Urinary bladder (tissue), 4 donors: Measurements from ENCODE around the gene TRPM3. TPM values are rescaled to one million over a fixed set of nuclear protein-coding genes. Genes with fewer than 3 reads are reported as not detected.
A peak's percentile ranks its signal among the peaks of the same experiment; 100 is the strongest.

Experiments used
- DNase-seq: peaks from one replicate; pipeline ENCODE4 v3.0.0-alpha.2; 2015; ENCODE audit errors: extremely low spot score
- H3K27ac ChIP-seq: one replicate; pipeline ENCODE4 v1.5.1; 2013; ENCODE audit warnings: low read depth, mild to moderate bottlenecking, moderate library complexity
- H3K36me3 ChIP-seq: one replicate; pipeline ENCODE4 v1.6.1; 2013; ENCODE audit warnings: mild to moderate bottlenecking, moderate library complexity; ENCODE audit not compliant: insufficient read depth
- H3K4me1 ChIP-seq: one replicate; pipeline ENCODE4 v1.6.1; 2013; ENCODE audit warnings: mild to moderate bottlenecking, moderate library complexity; ENCODE audit not compliant: insufficient read depth
- H3K4me3 ChIP-seq: one replicate; pipeline ENCODE4 v1.5.1; 2013; ENCODE audit warnings: low read depth, low read length
- WGBS: extraction: QIAGEN DNeasy Blood & Tissue Kit; methylation state at CpG from one replicate; pipeline ENCODE4 v1.1.7; 2013; 5-methylcytosine and 5-hydroxymethylcytosine counted together
- polyA plus RNA-seq: library from polyadenylated mRNA; stranded (reverse); fragments of 200-250 nt; gene quantifications from one replicate; pipeline ENCODE4 v1.2.3, GENCODE V29; 2013
- total RNA-seq: library from RNA; depleted of rRNA; stranded (reverse); fragments of >200 nt; gene quantifications from one replicate; pipeline ENCODE4 v1.2.3, GENCODE V29; 2014
- donor health status: healthy with polysubstance abuse.
- donor health status: healthy.

The TRPM3 gene
- total and polyA plus RNA-seq, 2 donors, result 0.20 to 14.3 TPM

- WGBS, result 83% methylated on average over 2 of the region's 2 CpGs
Observed at GRCh38 chr9:70795841-70796240, 325.6 kb downstream of the TRPM3 start.

GRCh38 chr9:70792796-70793195 lies 328.6 kb downstream of the TRPM3 start:
- Histone ChIP-seq H3K27ac (no peak overlapping the region), H3K4me1 (no peaks in the 10 kb centered on the region), H3K36me3 (no peaks in the 10 kb centered on the region), H3K4me3 (no peak overlapping the region)
- WGBS, result 84% methylated on average over 1 of the region's 1 CpG
- no peak for DNase-seq

More at GRCh38 chr9:70795841-70796240, 325.6 kb downstream of the TRPM3 start:
- Histone ChIP-seq H3K36me3 (no peaks in the 10 kb centered on the region), H3K4me3 (no peak overlapping the region), H3K27ac (no peak overlapping the region), H3K4me1 (no peaks in the 10 kb centered on the region)
- no peak for DNase-seq

GRCh38 chr9:70791936-70792335 lies 329.5 kb downstream of the TRPM3 start:
- no peaks in the 10 kb centered on the region for H3K36me3 ChIP-seq
- H3K27ac ChIP-seq, result no peak overlapping the region
- DNase-seq, result no peak
- H3K4me1 ChIP-seq, result no peaks in the 10 kb centered on the region
- WGBS, result 94% methylated on average over 3 of the region's 3 CpGs
- no peak overlapping the region for H3K4me3 ChIP-seq

- Histone ChIP-seq H3K27ac (no peak overlapping the region), H3K4me3 (no peak overlapping the region), H3K36me3 (no peaks in the 10 kb centered on the region), H3K4me1 (no peaks in the 10 kb centered on the region)
- 61% methylated on average over 1 of the region's 1 CpG for WGBS
- DNase-seq, result no peak
Observed at GRCh38 chr9:70789086-70789485, 332.3 kb downstream of the TRPM3 start.

- Histone ChIP-seq H3K27ac (no peak overlapping the region), H3K36me3 (no peaks in the 10 kb centered on the region), H3K4me1 (no peaks in the 10 kb centered on the region), H3K4me3 (no peak overlapping the region)
- DNase-seq, result no peak
- WGBS, result 69% methylated on average over 2 of the region's 2 CpGs
Observed at GRCh38 chr9:70784456-70784855, 337.0 kb downstream of the TRPM3 start.

GRCh38 chr9:70778568-70778967 lies 342.9 kb downstream of the TRPM3 start:
- Histone ChIP-seq H3K4me1 (no peaks in the 10 kb centered on the region), H3K27ac (no peak overlapping the region), H3K4me3 (no peak overlapping the region), H3K36me3 (no peaks in the 10 kb centered on the region)
- DNase-seq, result no peak
- 86% methylated on average over 3 of the region's 3 CpGs for WGBS

- Histone ChIP-seq H3K27ac (no peak overlapping the region), H3K4me3 (no peak overlapping the region), H3K4me1 (no peaks in the 10 kb centered on the region), H3K36me3 (no peaks in the 10 kb centered on the region)
- no peak for DNase-seq
- WGBS, result 87% methylated on average over 5 of the region's 5 CpGs
Observed at GRCh38 chr9:70773579-70773978, 347.8 kb downstream of the TRPM3 start.

GRCh38 chr9:70772601-70773000 lies 348.8 kb downstream of the TRPM3 start:
- Histone ChIP-seq H3K4me1 (no peaks in the 10 kb centered on the region), H3K4me3 (no peak overlapping the region), H3K36me3 (no peaks in the 10 kb centered on the region), H3K27ac (no peak overlapping the region)
- no peak for DNase-seq
- 71% methylated on average over 3 of the region's 3 CpGs for WGBS

GRCh38 chr9:70765946-70766345 lies 355.5 kb downstream of the TRPM3 start:
- Histone ChIP-seq H3K4me3 (no peak overlapping the region), H3K4me1 (no peaks in the 10 kb centered on the region), H3K27ac (no peak overlapping the region), H3K36me3 (no peaks in the 10 kb centered on the region)
- WGBS, result 75% methylated on average over 1 of the region's 1 CpG
- no peak for DNase-seq

GRCh38 chr9:70761139-70761670 lies 360.2 kb downstream of the TRPM3 start:
- WGBS, result 40% methylated on average over 8 of the region's 8 CpGs
- H3K4me1 ChIP-seq, result no peaks in the 10 kb centered on the region
- H3K4me3 ChIP-seq, result no peak overlapping the region
- peaks cover 2% of the 10 kb centered on the region for H3K36me3 ChIP-seq
- no peak for DNase-seq
- no peak overlapping the region for H3K27ac ChIP-seq

- Histone ChIP-seq H3K4me1 (no peaks in the 10 kb centered on the region), H3K27ac (no peak overlapping the region), H3K4me3 (no peak overlapping the region), H3K36me3 (peaks cover 2% of the 10 kb centered on the region)
- 89% methylated on average over 8 of the region's 8 CpGs for WGBS
- no peak for DNase-seq
Observed at GRCh38 chr9:70760228-70760627, 361.2 kb downstream of the TRPM3 start.

GRCh38 chr9:70753311-70753710 lies 368.1 kb downstream of the TRPM3 start:
- no peaks in the 10 kb centered on the region for H3K4me1 ChIP-seq
- peaks cover 2% of the 10 kb centered on the region for H3K36me3 ChIP-seq
- 64% methylated on average over 4 of the region's 4 CpGs for WGBS
- no peak overlapping the region for H3K27ac ChIP-seq
- H3K4me3 ChIP-seq, result no peak overlapping the region
- no peak for DNase-seq

- no peaks in the 10 kb centered on the region for H3K36me3 ChIP-seq
- no peaks in the 10 kb centered on the region for H3K4me1 ChIP-seq
- WGBS, result 72% methylated on average over 2 of the region's 2 CpGs
- no peak overlapping the region for H3K27ac ChIP-seq
- no peak for DNase-seq
- H3K4me3 ChIP-seq, result no peak overlapping the region
Observed at GRCh38 chr9:70749066-70749465, 372.4 kb downstream of the TRPM3 start.

GRCh38 chr9:70747261-70747718 lies 374.1 kb downstream of the TRPM3 start:
- DNase-seq, result peak; percentile 21

GRCh38 chr9:70746760-70747159 lies 374.7 kb downstream of the TRPM3 start:
- DNase-seq, result peak; percentile 33
- H3K36me3 ChIP-seq, result no peaks in the 10 kb centered on the region
- H3K4me3 ChIP-seq, result no peak overlapping the region
- H3K4me1 ChIP-seq, result no peaks in the 10 kb centered on the region
- no peak overlapping the region for H3K27ac ChIP-seq

More at GRCh38 chr9:70747261-70747718, 374.1 kb downstream of the TRPM3 start:
- Histone ChIP-seq H3K36me3 (no peaks in the 10 kb centered on the region), H3K27ac (no peak overlapping the region), H3K4me3 (no peak overlapping the region), H3K4me1 (no peaks in the 10 kb centered on the region)
- WGBS, result 29% methylated on average over 2 of the region's 2 CpGs
